Measurements from ENCODE around the gene RPS3. TPM values are rescaled to one million over a fixed set of nuclear protein-coding genes. Genes with fewer than 3 reads are reported as not detected.

The RPS3 gene
- total RNA-seq, 1 experiment from 2014 or later: 3,765 TPM

DNA sequence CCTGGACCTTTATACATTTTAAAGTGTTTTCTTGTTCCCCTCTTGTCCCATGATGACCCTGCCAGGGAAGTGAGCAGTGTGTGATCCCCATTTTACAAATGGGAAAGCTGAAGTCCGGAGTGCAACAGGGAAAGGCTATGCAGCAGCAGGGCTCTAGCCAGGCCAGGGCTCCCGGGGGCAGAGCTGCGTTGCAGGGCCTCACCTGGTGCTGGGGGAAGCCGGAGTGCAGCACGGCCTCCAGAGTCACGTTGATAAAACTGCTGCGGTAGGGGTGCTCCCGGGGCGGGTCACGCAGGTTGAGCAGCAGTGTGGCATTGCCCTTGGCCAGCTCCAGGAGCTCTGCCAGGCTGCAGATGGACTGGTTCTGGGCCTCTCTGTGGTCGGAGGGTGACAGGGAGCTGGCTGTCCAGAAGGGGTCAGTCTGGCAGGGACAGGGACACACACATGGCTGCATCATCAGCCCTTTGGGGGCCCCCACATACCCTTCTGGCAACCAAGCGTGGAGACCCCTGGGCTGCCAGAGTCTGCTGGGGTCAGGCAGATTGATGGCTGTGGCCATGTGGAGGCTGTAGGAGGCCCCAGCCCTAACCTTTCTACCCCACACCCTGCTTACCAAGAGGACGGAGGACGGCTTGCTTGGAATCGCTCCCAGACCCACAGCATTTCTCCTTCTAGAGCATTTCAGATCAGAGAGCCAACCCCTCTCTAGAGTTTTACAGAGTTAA lies 43.0 kb downstream of the RPS3 start:
- peaks cover 8 to 21% of the 10 kb centered on the region in 2 experiments for H3K4me1 Mint-ChIP-seq

More for the DNA sequence above, 43.0 kb downstream of the RPS3 start:
- Histone ChIP-seq H3K27me3 (ENCODE audit: insufficient read depth, low read length) (no peaks in the 10 kb centered on the region), H3K23me2 (ENCODE audit: insufficient read length, low read depth, low read length, poor library complexity, severe bottlenecking) (no peaks in the 10 kb centered on the region), H4K5ac (ENCODE audit: insufficient read length, low read depth, low read length) (no peak overlapping the region), H3K79me2 (ENCODE audit: insufficient read depth, low read length) (no peaks in the 10 kb centered on the region), H3K56ac (ENCODE audit: insufficient read length, low read depth, low read length) (no peak overlapping the region), H3K14ac (ENCODE audit: insufficient read depth, low read length) (no peak overlapping the region), H2BK120ac (ENCODE audit: low read depth, low read length, poor library complexity, severe bottlenecking) (no peak overlapping the region), H2AFZ (ENCODE audit: low read length) (no peak overlapping the region), H3K27ac (ENCODE audit: insufficient read length, low read depth, low read length) (no peak overlapping the region), H2BK12ac (ENCODE audit: insufficient read length, low read depth, low read length) (no peak overlapping the region), H4K91ac (ENCODE audit: insufficient read length, low read depth, low read length) (no peak overlapping the region), H3K23ac (ENCODE audit: insufficient read length, low read depth, low read length) (no peak overlapping the region), H2AK5ac (ENCODE audit: insufficient read length, low read length) (no peak overlapping the region), H2BK20ac (ENCODE audit: low read depth, low read length, poor library complexity, severe bottlenecking) (no peak overlapping the region), H2BK5ac (ENCODE audit: insufficient read length, low read length) (no peak overlapping the region), H3K9me3 (ENCODE audit: control insufficient read depth, low read depth, low read length) (no peaks in the 10 kb centered on the region), H3K4me1 (ENCODE audit: insufficient read depth, low read length) (no peaks in the 10 kb centered on the region; the same call in 1 of the 2 replicates), H3K4ac (ENCODE audit: low read depth, low read length) (no peak overlapping the region), H4K8ac (replicated peaks; ENCODE audit: insufficient read length, low read depth, low read length) (no peak overlapping the region), H3K79me1 (ENCODE audit: insufficient read depth, low read depth, low read length, poor library complexity, severe bottlenecking) (no peaks in the 10 kb centered on the region), H4K20me1 (ENCODE audit: control insufficient read depth, insufficient read depth, insufficient read length) (no peaks in the 10 kb centered on the region), H3K4me2 (ENCODE audit: insufficient read depth, insufficient read length, low read length) (no peak overlapping the region), H3K9ac (ENCODE audit: extremely low read depth, insufficient read length, low read length) (no peak overlapping the region), H3T11ph (ENCODE audit: low read length) (no peak overlapping the region), H2BK15ac (ENCODE audit: low read depth, low read length) (no peak overlapping the region), H3K18ac (ENCODE audit: insufficient read length, low read depth, low read length) (no peak overlapping the region)
- Mint-ChIP-seq H3K36me3 (ENCODE audit: insufficient read depth in 1 of 3, low read depth in 3 of 3) (no peaks in the 10 kb centered on the region), H3K4me3 (no peak overlapping the region), H3K9me3 (no peaks in the 10 kb centered on the region), H3K27ac (no peak overlapping the region; a peak in 1 of 7 replicates), H3K27me3 (ENCODE audit: low read depth) (peaks cover 11% of the 10 kb centered on the region)
- no peak for TF ChIP-seq CTCF (conservative IDR thresholded peaks at IDR 0.05)
- WGBS (ENCODE audit: extremely low coverage, insufficient read length, low lambda C conversion rate): no CpG with 5 or more reads among the region's 15 CpGs
- no peak for DNase-seq
